ENCODE results near the gene ETNK2.

DNA sequence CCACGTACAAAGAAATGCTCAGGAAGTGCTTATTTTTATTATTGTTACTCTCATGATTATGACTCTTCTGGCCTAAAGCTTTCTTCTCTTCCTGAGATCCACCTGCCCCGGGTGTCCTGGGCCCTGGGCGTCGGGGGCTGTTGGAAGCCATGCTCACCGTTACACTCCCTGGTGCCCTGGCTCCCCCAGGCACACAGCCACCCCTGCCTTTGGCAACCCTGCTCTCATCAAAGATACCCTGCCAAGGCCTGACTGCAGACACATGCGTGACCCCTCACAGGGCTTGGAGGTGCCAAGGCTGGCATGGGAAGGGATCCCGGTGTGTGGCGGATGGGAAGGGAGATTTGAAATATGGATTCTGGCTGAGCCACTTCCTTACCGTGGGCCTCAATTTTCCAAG, 47.7 kb upstream of the ETNK2 start:
- TF ChIP-seq POLR2AphosphoS5 (IDR thresholded peaks at IDR 0.05), result no peak
- TF ChIP-seq, protein P1, sequence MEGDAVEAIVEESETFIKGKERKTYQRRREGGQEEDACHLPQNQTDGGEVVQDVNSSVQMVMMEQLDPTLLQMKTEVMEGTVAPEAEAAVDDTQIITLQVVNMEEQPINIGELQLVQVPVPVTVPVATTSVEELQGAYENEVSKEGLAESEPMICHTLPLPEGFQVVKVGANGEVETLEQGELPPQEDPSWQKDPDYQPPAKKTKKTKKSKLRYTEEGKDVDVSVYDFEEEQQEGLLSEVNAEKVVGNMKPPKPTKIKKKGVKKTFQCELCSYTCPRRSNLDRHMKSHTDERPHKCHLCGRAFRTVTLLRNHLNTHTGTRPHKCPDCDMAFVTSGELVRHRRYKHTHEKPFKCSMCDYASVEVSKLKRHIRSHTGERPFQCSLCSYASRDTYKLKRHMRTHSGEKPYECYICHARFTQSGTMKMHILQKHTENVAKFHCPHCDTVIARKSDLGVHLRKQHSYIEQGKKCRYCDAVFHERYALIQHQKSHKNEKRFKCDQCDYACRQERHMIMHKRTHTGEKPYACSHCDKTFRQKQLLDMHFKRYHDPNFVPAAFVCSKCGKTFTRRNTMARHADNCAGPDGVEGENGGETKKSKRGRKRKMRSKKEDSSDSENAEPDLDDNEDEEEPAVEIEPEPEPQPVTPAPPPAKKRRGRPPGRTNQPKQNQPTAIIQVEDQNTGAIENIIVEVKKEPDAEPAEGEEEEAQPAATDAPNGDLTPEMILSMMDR (IDR thresholded peaks at IDR 0.05), result no peak
- no peak for TF ChIP-seq EP300 (IDR thresholded peaks at IDR 0.05)
